ENCODE data around the gene F2R. TPM values are rescaled to one million over a fixed set of nuclear protein-coding genes. Genes with fewer than 3 reads are reported as not detected.

F2R gene
- polyA plus RNA-seq, 1 donor (not counting 4 experiments of a cell fraction or from before 2014, with no cell fraction given) = 56.8 TPM

- Histone ChIP-seq H3K27me3 (ENCODE audit: control insufficient read depth, extremely low read depth, insufficient read depth, low read length) (no peaks in the 10 kb centered on the region), H3K9me3 (ENCODE audit: control insufficient read depth, low read depth, low read length) (no peaks in the 10 kb centered on the region), H3K27ac (ENCODE audit: control insufficient read depth, insufficient read depth, low read length) (no peak overlapping the region), H3K4me3 (ENCODE audit: control insufficient read depth in 2 of 3, extremely low read depth in 1 of 3, insufficient read depth in 2 of 3, low read depth in 1 of 3, low read length in 3 of 3) (no peak overlapping the region), H4K20me1 (ENCODE audit: control insufficient read depth, extremely low read depth, insufficient read depth, low read length) (no peaks in the 10 kb centered on the region), H3K4me2 (ENCODE audit: control insufficient read depth, extremely low read depth, insufficient read depth, low read depth, low read length) (no peak overlapping the region), H3K79me2 (ENCODE audit: control insufficient read depth, insufficient read depth, low read length) (no peaks in the 10 kb centered on the region), H3K4me1 (ENCODE audit: control insufficient read depth, extremely low read depth, insufficient read depth, low read length) (peaks cover 24% of the 10 kb centered on the region), H2AFZ (ENCODE audit: control insufficient read depth, low read length) (no peak overlapping the region), H3K9ac (ENCODE audit: control insufficient read depth, extremely low read depth, insufficient read depth, low read length) (no peak overlapping the region), H3K9me1 (ENCODE audit: control insufficient read depth, extremely low read depth, insufficient read depth, low read length) (no peaks in the 10 kb centered on the region), H3K36me3 (ENCODE audit: control insufficient read depth in 2 of 2, extremely low read depth in 1 of 2, insufficient read depth in 2 of 2, low read length in 2 of 2) (no peaks in the 10 kb centered on the region)
- FAIRE-seq = no peak
- no peak for TF ChIP-seq CTCF (optimal IDR thresholded peaks at IDR 0.05 in 1 of 3, IDR thresholded peaks at IDR 0.05 in 1 of 3, conservative IDR thresholded peaks at IDR 0.05 in 1 of 3; ENCODE audit: extremely low read depth in 1 of 3, insufficient read depth in 2 of 3, low read length in 3 of 3)
- no peak for TF ChIP-seq EZH2 (IDR thresholded peaks at IDR 0.05; ENCODE audit: low read length)
- DNase-seq (ENCODE audit: low read depth, low spot score) = no peak
- dilution Hi-C loops (cut with MboI; ENCODE audit: extremely low pct_ligation_motif_present, low sequenced_read_pairs) = no loop called here
Observed at GRCh38 chr5:76685704-76686103, 30.2 kb upstream of the F2R start.

GRCh38 chr5:76688212-76688611 is 27.7 kb upstream of the F2R start:
- no peaks in the 10 kb centered on the region for H3K9me1 ChIP-seq (ENCODE audit: control insufficient read depth, extremely low read depth, insufficient read depth, low read length)
- H3K4me2 ChIP-seq (ENCODE audit: control insufficient read depth, extremely low read depth, insufficient read depth, low read depth, low read length) = no peak overlapping the region
- H3K36me3 ChIP-seq (ENCODE audit: control insufficient read depth in 2 of 2, extremely low read depth in 1 of 2, insufficient read depth in 2 of 2, low read length in 2 of 2) = no peaks in the 10 kb centered on the region
- no peak overlapping the region for H3K4me3 ChIP-seq (ENCODE audit: control insufficient read depth in 2 of 3, extremely low read depth in 1 of 3, insufficient read depth in 2 of 3, low read depth in 1 of 3, low read length in 3 of 3)
- no peaks in the 10 kb centered on the region for H4K20me1 ChIP-seq (ENCODE audit: control insufficient read depth, extremely low read depth, insufficient read depth, low read length)
- H3K9me3 ChIP-seq (ENCODE audit: control insufficient read depth, low read depth, low read length) = no peaks in the 10 kb centered on the region
- DNase-seq (ENCODE audit: low read depth, low spot score) (no peak), FAIRE-seq (no peak)
- TF ChIP-seq CTCF (optimal IDR thresholded peaks at IDR 0.05 in 1 of 3, IDR thresholded peaks at IDR 0.05 in 1 of 3, conservative IDR thresholded peaks at IDR 0.05 in 1 of 3; ENCODE audit: extremely low read depth in 1 of 3, insufficient read depth in 2 of 3, low read length in 3 of 3) = no peak
- no peak for TF ChIP-seq EZH2 (IDR thresholded peaks at IDR 0.05; ENCODE audit: low read length)
- no peak overlapping the region for H3K27ac ChIP-seq (ENCODE audit: control insufficient read depth, insufficient read depth, low read length)
- H3K27me3 ChIP-seq (ENCODE audit: control insufficient read depth, extremely low read depth, insufficient read depth, low read length) = no peaks in the 10 kb centered on the region
- H2AFZ ChIP-seq (ENCODE audit: control insufficient read depth, low read length) = no peak overlapping the region
- peaks cover 38% of the 10 kb centered on the region for H3K4me1 ChIP-seq (ENCODE audit: control insufficient read depth, extremely low read depth, insufficient read depth, low read length)
- dilution Hi-C loops (cut with MboI; ENCODE audit: extremely low pct_ligation_motif_present, low sequenced_read_pairs) = no loop called here
- no peak overlapping the region for H3K9ac ChIP-seq (ENCODE audit: control insufficient read depth, extremely low read depth, insufficient read depth, low read length)
- no peaks in the 10 kb centered on the region for H3K79me2 ChIP-seq (ENCODE audit: control insufficient read depth, insufficient read depth, low read length)

All from keratinocyte (primary cell).